PC-3 (cell line): ENCODE results near the gene STAP1. TPM values are rescaled to one million over a fixed set of nuclear protein-coding genes. Genes with fewer than 3 reads are reported as not detected.

Experiments used
- ATAC-seq: fragments of 200-7000 bp; cut with Tn5 transposase; 2 replicates; pipeline ENCODE4 v1.9.1; 2020; ENCODE audit warnings: mild to moderate bottlenecking, moderate library complexity
- BruUV-seq: library from RNA; stranded (reverse); fragments of 400-500 nt; replicated peaks from 2 replicates; lab custom pipeline; 2021; lab: Mats Ljungman, UMichigan
- CTCF ChIA-PET: fragments of 300-600 bp; sonication (Branson Sonifier 250); formaldehyde crosslinking; loops from one replicate; lab custom pipeline; 2022; ENCODE audit warnings: antibody characterized with exemption; lab: Charles Lee
- POLR2A ChIA-PET: fragments of 300-600 bp; sonication (Branson Sonifier 250); formaldehyde crosslinking; loops from one replicate; lab custom pipeline; 2022; ENCODE audit warnings: antibody characterized with exemption; ENCODE audit not compliant: unreplicated experiment; lab: Charles Lee
- DNase-seq: peaks from one replicate; pipeline ENCODE4 v3.0.0-alpha.2; 2015
- H2AFZ ChIP-seq: fragments of 300-600 bp; sonication (generic); 2 replicates; pipeline ENCODE4 v1.6.0; 2016; ENCODE audit warnings: antibody characterized with exemption, low read length
- H3F3A ChIP-seq: fragments of 300-600 bp; sonication (generic); one replicate; pipeline ENCODE4 v1.6.0; 2017; ENCODE audit warnings: antibody characterized with exemption, low read length, control low read depth, mild to moderate bottlenecking; ENCODE audit not compliant: unreplicated experiment
- H3K27ac ChIP-seq: fragments of 300-600 bp; sonication (generic); 2 replicates; pipeline ENCODE4 v1.5.1; 2016; ENCODE audit warnings: mild to moderate bottlenecking, low read length
- H3K27me3 ChIP-seq: fragments of 300-600 bp; sonication (generic); 2 replicates; pipeline ENCODE4 v1.6.1; 2016; ENCODE audit warnings: low read length, mixed read lengths
- H3K36me3 ChIP-seq: fragments of 300-600 bp; sonication (generic); 2 replicates; pipeline ENCODE4 v1.6.1; 2016; ENCODE audit warnings: low read depth, mixed run types, low read length, mixed read lengths
- H3K4me1 ChIP-seq: fragments of 300-600 bp; sonication (generic); 2 replicates; pipeline ENCODE4 v1.5.1; 2016; ENCODE audit warnings: low read length; ENCODE audit not compliant: insufficient read depth
- H3K4me2 ChIP-seq: fragments of 300-600 bp; sonication (generic); 2 replicates; pipeline ENCODE4 v1.6.0; 2016; ENCODE audit warnings: low read length
- H3K4me3 ChIP-seq: fragments of 300-600 bp; sonication (generic); 2 replicates; pipeline ENCODE4 v1.5.1; 2016; ENCODE audit warnings: mild to moderate bottlenecking, low read length, mixed read lengths
- H3K79me2 ChIP-seq: fragments of 300-600 bp; sonication (generic); 2 replicates; pipeline ENCODE4 v1.6.1; 2017; ENCODE audit warnings: low read length, mixed read lengths
- H3K9ac ChIP-seq: fragments of 300-600 bp; sonication (generic); 2 replicates; pipeline ENCODE4 v1.6.0; 2016; ENCODE audit warnings: mild to moderate bottlenecking, low read length
- H3K9me2 ChIP-seq: fragments of 300-600 bp; sonication (generic); replicated peaks from 2 replicates; pipeline ENCODE4 v1.6.1; 2016; ENCODE audit warnings: mixed run types, low read length, mixed read lengths
- H3K9me3 ChIP-seq: fragments of 300-600 bp; sonication (generic); 2 replicates; pipeline ENCODE4 v1.6.1; 2016; ENCODE audit warnings: low read length, mixed read lengths
- H4K20me1 ChIP-seq: fragments of 300-600 bp; sonication (generic); 2 replicates; pipeline ENCODE4 v1.6.1; 2016; ENCODE audit warnings: low read length, mixed read lengths
- EZH2 ChIP-seq: fragments of 300-600 bp; sonication (generic); IDR thresholded peaks from one replicate; pipeline ENCODE4 v1.6.1; 2017; ENCODE audit warnings: antibody characterized with exemption, mild to moderate bottlenecking, low read length; ENCODE audit not compliant: unreplicated experiment
- EZH2phosphoT487 ChIP-seq: fragments of 300-600 bp; sonication (generic); IDR thresholded peaks from 2 replicates; pipeline ENCODE4 v1.6.1; 2018; ENCODE audit warnings: mild to moderate bottlenecking, antibody characterized with exemption, low read length, borderline replicate concordance
- intact Hi-C: fragments of 100-400 bp; cut with micrococcal nuclease; formaldehyde crosslinking; loops from 2 replicates; pipeline ENCODE4 v1.9.0; 2023
- total RNA-seq: library from RNA; depleted of rRNA; stranded (reverse); fragments of >200 nt; gene quantifications from 2 replicates; pipeline ENCODE4 v1.2.3, GENCODE V29; 2014
- TF ChIP-seq, protein P1 (sequence below): fragments of 300-600 bp; sonication (generic); conservative IDR thresholded peaks from 2 replicates; pipeline ENCODE4 v1.5.1; 2017; ENCODE audit warnings: antibody characterized with exemption, low read depth, mild to moderate bottlenecking, low read length

STAP1 gene
- total RNA-seq, 1 experiment from 2014 or later, result not detected

DNA sequence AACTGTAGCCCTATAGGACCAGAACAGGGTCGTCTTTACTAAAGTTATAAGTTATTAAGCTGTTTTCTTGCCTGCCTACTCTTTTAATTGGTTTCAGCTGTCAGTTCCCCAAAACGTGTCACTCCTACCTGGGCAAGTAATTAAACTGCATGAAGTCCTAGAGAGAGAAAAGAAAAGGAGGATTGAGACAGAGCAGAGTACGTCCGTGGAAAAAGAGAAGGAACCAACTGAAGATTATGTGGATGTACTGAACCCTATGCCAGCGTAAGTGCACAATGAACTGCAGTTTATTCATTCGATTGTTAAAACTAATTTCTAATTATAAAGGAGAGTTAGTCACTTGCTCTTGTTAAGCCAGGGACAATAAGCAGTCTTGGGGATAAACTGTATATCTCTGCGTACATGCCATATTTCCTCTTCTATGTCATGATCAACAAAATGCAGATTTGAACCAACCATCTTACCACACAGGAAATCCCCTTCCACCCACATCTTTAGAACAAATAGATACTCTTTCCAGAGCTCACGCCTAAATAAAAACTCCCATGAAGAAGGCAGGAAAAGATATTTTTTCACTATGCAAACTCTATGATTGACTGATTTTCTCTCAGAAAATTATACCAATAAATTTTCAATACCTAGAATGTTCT is 22.8 kb downstream of the STAP1 start:
- BruUV-seq, result no TSS peak
- Histone ChIP-seq H3K9me2 (no peaks in the 10 kb centered on the region), H3K36me3 (no peaks in the 10 kb centered on the region), H3K9me3 (no peaks in the 10 kb centered on the region), H4K20me1 (no peaks in the 10 kb centered on the region), H2AFZ (no peak overlapping the region), H3K4me3 (no peak overlapping the region), H3K9ac (no peak overlapping the region), H3K27ac (no peak overlapping the region), H3K27me3 (0 out of 2 replicates have a peak, but pooled peaks cover under 1% of the 10 kb centered on the region), H3K4me1 (no peaks in the 10 kb centered on the region), H3F3A (no peaks in the 10 kb centered on the region), H3K79me2 (no peaks in the 10 kb centered on the region), H3K4me2 (no peak overlapping the region)
- intact Hi-C loops, result no loop called here
- no peak for TF ChIP-seq EZH2
- TF ChIP-seq, protein P1, sequence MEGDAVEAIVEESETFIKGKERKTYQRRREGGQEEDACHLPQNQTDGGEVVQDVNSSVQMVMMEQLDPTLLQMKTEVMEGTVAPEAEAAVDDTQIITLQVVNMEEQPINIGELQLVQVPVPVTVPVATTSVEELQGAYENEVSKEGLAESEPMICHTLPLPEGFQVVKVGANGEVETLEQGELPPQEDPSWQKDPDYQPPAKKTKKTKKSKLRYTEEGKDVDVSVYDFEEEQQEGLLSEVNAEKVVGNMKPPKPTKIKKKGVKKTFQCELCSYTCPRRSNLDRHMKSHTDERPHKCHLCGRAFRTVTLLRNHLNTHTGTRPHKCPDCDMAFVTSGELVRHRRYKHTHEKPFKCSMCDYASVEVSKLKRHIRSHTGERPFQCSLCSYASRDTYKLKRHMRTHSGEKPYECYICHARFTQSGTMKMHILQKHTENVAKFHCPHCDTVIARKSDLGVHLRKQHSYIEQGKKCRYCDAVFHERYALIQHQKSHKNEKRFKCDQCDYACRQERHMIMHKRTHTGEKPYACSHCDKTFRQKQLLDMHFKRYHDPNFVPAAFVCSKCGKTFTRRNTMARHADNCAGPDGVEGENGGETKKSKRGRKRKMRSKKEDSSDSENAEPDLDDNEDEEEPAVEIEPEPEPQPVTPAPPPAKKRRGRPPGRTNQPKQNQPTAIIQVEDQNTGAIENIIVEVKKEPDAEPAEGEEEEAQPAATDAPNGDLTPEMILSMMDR, result no peak
- no peak for TF ChIP-seq EZH2phosphoT487
- CTCF ChIA-PET, result no interaction called here
- DNase-seq, result no peak
- POLR2A ChIA-PET, result no interaction called here
- no peak for ATAC-seq

DNA sequence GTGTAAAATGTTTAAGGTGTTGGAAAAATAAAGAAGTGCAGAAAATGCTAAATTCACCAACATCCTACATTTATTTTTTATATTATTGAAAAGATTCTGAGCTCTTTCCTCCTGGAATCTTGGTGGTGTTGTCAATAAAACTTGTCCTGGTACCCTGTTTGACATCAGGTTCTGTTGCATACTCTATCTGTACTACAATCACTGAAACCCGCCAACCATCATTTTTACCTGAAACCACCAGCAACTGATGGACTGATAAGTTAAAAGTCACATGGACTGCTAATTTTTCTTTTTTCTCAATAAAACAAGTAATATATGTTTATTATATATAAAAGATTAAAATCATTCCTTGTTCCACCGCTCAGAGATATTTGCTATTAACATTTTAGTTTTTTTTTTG is 23.4 kb downstream of the STAP1 start:
- Histone ChIP-seq H3K27me3 (peaks cover 6% of the 10 kb centered on the region; the same call in 1 of the 2 replicates), H3K27ac (no peak overlapping the region), H3K36me3 (no peaks in the 10 kb centered on the region), H3K4me3 (no peak overlapping the region), H2AFZ (no peak overlapping the region), H3K4me2 (no peak overlapping the region), H4K20me1 (no peaks in the 10 kb centered on the region), H3K9me3 (no peaks in the 10 kb centered on the region), H3K79me2 (no peaks in the 10 kb centered on the region), H3F3A (no peaks in the 10 kb centered on the region), H3K9ac (no peak overlapping the region), H3K4me1 (no peaks in the 10 kb centered on the region), H3K9me2 (0 out of 2 replicates have a peak, but pooled peaks cover 3% of the 10 kb centered on the region)
- ATAC-seq, result no peak
- ChIA-PET POLR2A (no interaction called here), CTCF (no interaction called here)
- no peak for TF ChIP-seq EZH2
- no peak for DNase-seq
- BruUV-seq, result no TSS peak
- intact Hi-C loops, result no loop called here

DNA sequence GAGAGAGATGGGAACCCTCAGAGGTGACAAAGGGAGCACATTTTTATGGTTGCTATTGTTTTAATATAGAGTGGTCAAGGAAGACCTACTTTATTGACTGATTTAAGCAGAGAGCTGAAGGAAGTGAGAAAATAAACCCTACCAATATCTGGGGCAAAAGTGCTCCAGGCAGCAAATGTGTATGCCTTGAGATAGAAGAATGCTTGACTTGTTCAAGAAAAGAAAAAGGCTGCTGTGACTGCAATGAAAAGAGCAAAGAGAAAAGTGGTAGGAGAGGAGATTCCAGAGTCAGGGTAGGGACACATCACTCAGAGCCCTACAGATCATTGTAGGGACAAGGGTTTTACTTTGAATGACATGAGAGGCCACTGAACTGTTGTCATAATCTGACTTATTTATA is 26.0 kb downstream of the STAP1 start:
- ChIA-PET POLR2A (no interaction called here), CTCF (no interaction called here)
- intact Hi-C loops, result no loop called here

More for the DNA sequence above, 26.0 kb downstream of the STAP1 start:
- Histone ChIP-seq H3K4me2 (no peak overlapping the region), H3K79me2 (no peaks in the 10 kb centered on the region), H3K4me1 (no peaks in the 10 kb centered on the region), H3K27ac (no peak overlapping the region), H4K20me1 (no peaks in the 10 kb centered on the region), H3K36me3 (no peaks in the 10 kb centered on the region), H3K9me2 (0 out of 2 replicates have a peak, but pooled peaks cover 3% of the 10 kb centered on the region), H3K27me3 (peaks cover 8% of the 10 kb centered on the region; the same call in 1 of the 2 replicates), H3F3A (no peaks in the 10 kb centered on the region), H3K9ac (no peak overlapping the region), H2AFZ (no peak overlapping the region), H3K4me3 (no peak overlapping the region), H3K9me3 (no peaks in the 10 kb centered on the region)
- ATAC-seq (no peak), DNase-seq (no peak)
- TF ChIP-seq, protein P1, result no peak
- TF ChIP-seq EZH2, result no peak
- no peak for TF ChIP-seq EZH2phosphoT487
- BruUV-seq, result no TSS peak
